RWPE2 (cell line): Measurements from ENCODE around the gene DDX3Y.

Experiments used
- ATAC-seq: fragments of 200-7000 bp; cut with Tn5 transposase; 3 replicates; pipeline ENCODE4 v1.9.1; 2021; ENCODE audit warnings: low read depth
- DNase-seq: peaks from one replicate; pipeline ENCODE4 v3.0.0-alpha.2; 2020; ENCODE audit warnings: low spot score
- H3K27ac ChIP-seq: fragments of 450-650 bp; 2 replicates; pipeline ENCODE4 v1.5.1; 2017; ENCODE audit warnings: mild to moderate bottlenecking; ENCODE audit not compliant: poor library complexity, severe bottlenecking
- H3K27me3 ChIP-seq: fragments of 250-450 bp; sonication (Bioruptor Pico); 2 replicates; pipeline ENCODE4 v1.5.1; 2021; ENCODE audit warnings: mild to moderate bottlenecking, moderate library complexity; ENCODE audit not compliant: insufficient read depth, poor library complexity, severe bottlenecking
- H3K36me3 ChIP-seq: fragments of 250-450 bp; sonication (Bioruptor Pico); 2 replicates; pipeline ENCODE4 v1.5.1; 2020; ENCODE audit warnings: low read depth, mild to moderate bottlenecking, moderate library complexity
- H3K4me1 ChIP-seq: fragments of 250-450 bp; sonication (Bioruptor Pico); 2 replicates; pipeline ENCODE4 v1.5.1; 2021; ENCODE audit warnings: mild to moderate bottlenecking, moderate library complexity; ENCODE audit not compliant: insufficient read depth, poor library complexity, severe bottlenecking
- H3K4me3 ChIP-seq: fragments of 250-450 bp; sonication (Bioruptor Pico); 2 replicates; pipeline ENCODE4 v1.5.1; 2021; ENCODE audit warnings: mild to moderate bottlenecking, moderate library complexity; ENCODE audit not compliant: severe bottlenecking
- H3K9me3 ChIP-seq: fragments of 250-450 bp; sonication (Bioruptor Pico); 2 replicates; pipeline ENCODE4 v1.5.1; 2021; ENCODE audit warnings: mild to moderate bottlenecking, moderate library complexity; ENCODE audit not compliant: severe bottlenecking
- TF ChIP-seq, protein P1 (sequence below): fragments of 450-650 bp; IDR thresholded peaks from one replicate; pipeline ENCODE4 v1.5.1; 2017; ENCODE audit warnings: mild to moderate bottlenecking, moderate library complexity; ENCODE audit not compliant: poor library complexity, severe bottlenecking

The DDX3Y gene

DNA sequence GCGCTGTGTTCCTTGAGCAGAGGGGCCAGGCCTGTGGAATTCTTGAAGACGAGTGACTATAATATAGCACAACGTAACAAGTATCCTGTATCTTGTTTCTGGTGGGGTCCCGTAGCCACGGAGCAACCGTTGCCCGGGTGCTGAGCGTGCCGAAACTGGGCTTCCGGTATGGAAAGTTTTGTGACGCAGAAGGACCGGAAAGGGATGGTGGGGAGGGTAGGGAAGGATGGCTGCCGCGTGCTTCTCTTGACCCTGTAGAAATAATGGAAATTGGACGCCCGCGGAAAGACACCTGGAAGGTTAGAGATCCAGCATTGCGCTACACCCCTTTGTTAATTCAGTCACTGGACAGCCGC is 827 bp downstream of the DDX3Y start:
- Histone ChIP-seq H3K4me3 (peak overlapping the region; percentile 65), H3K4me1 (no peaks in the 10 kb centered on the region), H3K27me3 (no peaks in the 10 kb centered on the region), H3K36me3 (peaks cover 27% of the 10 kb centered on the region), H3K9me3 (no peaks in the 10 kb centered on the region), H3K27ac (peak overlapping the region; percentile 86)
- DNase-seq (peak; percentile 76), ATAC-seq (peak; percentile 79)
- TF ChIP-seq, protein P1, sequence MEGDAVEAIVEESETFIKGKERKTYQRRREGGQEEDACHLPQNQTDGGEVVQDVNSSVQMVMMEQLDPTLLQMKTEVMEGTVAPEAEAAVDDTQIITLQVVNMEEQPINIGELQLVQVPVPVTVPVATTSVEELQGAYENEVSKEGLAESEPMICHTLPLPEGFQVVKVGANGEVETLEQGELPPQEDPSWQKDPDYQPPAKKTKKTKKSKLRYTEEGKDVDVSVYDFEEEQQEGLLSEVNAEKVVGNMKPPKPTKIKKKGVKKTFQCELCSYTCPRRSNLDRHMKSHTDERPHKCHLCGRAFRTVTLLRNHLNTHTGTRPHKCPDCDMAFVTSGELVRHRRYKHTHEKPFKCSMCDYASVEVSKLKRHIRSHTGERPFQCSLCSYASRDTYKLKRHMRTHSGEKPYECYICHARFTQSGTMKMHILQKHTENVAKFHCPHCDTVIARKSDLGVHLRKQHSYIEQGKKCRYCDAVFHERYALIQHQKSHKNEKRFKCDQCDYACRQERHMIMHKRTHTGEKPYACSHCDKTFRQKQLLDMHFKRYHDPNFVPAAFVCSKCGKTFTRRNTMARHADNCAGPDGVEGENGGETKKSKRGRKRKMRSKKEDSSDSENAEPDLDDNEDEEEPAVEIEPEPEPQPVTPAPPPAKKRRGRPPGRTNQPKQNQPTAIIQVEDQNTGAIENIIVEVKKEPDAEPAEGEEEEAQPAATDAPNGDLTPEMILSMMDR = no peak

GRCh38 chrY:12905895-12906294 is 1.2 kb downstream of the DDX3Y start:
- H3K9me3 ChIP-seq = no peaks in the 10 kb centered on the region
- no peaks in the 10 kb centered on the region for H3K4me1 ChIP-seq
- peaks cover 31% of the 10 kb centered on the region for H3K36me3 ChIP-seq
- peak overlapping the region; percentile 65 for H3K4me3 ChIP-seq
- no peak for DNase-seq
- no peaks in the 10 kb centered on the region for H3K27me3 ChIP-seq
- TF ChIP-seq, protein P1 = no peak
- peak overlapping the region; percentile 86 for H3K27ac ChIP-seq
- no peak for ATAC-seq

DNA sequence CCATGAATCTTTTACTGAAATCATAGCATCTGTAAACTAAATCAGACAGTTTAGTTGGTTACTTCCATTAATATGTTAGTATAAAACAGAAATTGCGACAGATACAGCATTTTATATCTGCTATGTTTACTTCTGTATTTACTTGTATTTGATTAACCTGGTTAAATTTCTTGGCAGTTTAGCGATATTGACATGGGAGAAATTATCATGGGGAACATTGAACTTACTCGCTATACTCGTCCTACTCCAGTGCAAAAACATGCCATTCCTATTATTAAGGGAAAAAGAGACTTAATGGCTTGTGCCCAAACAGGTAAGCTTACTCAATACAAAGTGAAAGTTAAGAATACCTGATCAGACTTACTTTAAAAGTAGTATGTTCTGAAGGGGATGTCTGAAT is 8.9 kb downstream of the DDX3Y start:
- no peak overlapping the region for H3K27ac ChIP-seq
- peaks cover 97% of the 10 kb centered on the region for H3K36me3 ChIP-seq
- no peaks in the 10 kb centered on the region for H3K9me3 ChIP-seq
- H3K4me1 ChIP-seq = no peaks in the 10 kb centered on the region
- DNase-seq (no peak), ATAC-seq (no peak)
- TF ChIP-seq, protein P1 = no peak
- H3K4me3 ChIP-seq = no peak overlapping the region
- H3K27me3 ChIP-seq = no peaks in the 10 kb centered on the region

DNA sequence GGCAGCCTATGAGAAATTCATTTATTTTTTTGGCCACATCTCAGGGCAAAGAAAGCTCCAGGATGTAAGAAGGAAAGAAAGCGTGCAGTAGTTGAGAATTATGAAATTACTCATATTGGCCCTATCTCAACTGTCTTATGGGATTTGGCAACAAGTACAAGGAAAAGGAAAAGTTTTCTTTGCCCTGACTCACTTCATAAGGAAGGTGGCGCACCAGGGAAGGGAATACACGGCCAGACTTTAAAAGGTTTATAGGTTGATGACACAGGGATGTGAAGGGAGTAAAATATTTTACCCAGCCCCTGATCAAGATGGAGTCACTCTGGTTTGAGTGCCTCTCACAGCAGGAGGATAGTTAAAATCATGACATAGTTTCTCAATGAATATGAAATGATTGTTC is 23.4 kb downstream of the DDX3Y start:
- DNase-seq (no peak), ATAC-seq (peak; percentile 63)
- Histone ChIP-seq H3K36me3 (no peaks in the 10 kb centered on the region), H3K9me3 (no peaks in the 10 kb centered on the region), H3K27me3 (no peaks in the 10 kb centered on the region), H3K4me3 (no peak overlapping the region), H3K4me1 (no peaks in the 10 kb centered on the region), H3K27ac (no peak overlapping the region)
- TF ChIP-seq, protein P1 = peak; percentile 62

DNA sequence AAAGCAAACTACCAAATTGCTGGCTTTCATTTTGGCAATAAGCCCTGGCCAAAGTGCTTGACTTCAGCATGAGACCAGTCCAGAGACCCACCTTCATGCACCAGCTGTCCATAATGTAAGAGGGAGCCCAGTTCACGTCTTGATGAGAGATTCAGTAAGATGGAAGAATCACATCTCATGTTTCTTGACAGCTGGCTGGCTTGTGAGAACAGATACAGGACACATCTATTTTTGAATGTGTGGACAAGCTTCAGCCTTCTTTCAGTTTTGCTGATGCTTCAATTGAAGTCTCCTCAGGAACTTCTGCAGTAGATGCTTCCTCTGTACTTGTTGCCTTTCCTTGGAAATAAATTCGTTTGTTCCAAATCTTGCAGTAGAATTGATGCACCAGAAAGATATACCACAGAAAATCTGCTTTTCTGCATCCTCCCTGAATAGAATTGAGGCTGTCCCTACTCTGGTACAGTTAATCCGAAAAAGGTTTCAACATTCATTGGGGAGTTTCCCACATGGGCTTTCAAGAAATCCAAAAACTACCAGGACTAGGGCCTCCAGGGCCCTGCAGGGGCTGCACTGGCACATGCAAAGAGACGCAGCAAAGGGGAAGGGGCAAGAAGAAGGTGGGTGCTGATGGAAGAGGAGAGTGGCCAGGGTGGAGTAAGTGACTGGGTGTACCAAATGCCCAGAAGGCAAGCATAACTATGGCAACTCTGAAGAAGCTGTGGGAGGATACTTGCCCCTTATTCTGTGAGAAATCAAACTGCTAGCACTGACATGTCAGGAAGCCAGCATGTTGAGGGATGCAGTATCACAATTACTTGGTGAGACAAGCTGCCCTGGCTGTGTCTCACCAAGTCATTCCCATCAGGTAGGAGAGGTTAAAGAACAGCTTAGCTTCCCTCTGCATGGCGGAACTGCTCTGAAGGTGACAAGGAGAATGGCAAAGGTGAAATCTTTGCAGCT is 37.3 kb downstream of the DDX3Y start:
- ATAC-seq (no peak), DNase-seq (no peak)
- no peaks in the 10 kb centered on the region for H3K4me1 ChIP-seq

More for the DNA sequence above, 37.3 kb downstream of the DDX3Y start:
- no peak overlapping the region for H3K27ac ChIP-seq
- no peaks in the 10 kb centered on the region for H3K27me3 ChIP-seq
- no peaks in the 10 kb centered on the region for H3K9me3 ChIP-seq
- TF ChIP-seq, protein P1 = no peak
- no peaks in the 10 kb centered on the region for H3K36me3 ChIP-seq
- no peak overlapping the region for H3K4me3 ChIP-seq
